ENCODE measurements around the gene GTF3C6. TPM values are rescaled to one million over a fixed set of nuclear protein-coding genes. Genes with fewer than 3 reads are reported as not detected.

Gene GTF3C6
- total and polyA plus RNA-seq, 10 of the 15 experiments (the other 5 are each of a cell fraction or from before 2014, with no cell fraction given), result 42.8 to 261 (median 116) TPM

DNA sequence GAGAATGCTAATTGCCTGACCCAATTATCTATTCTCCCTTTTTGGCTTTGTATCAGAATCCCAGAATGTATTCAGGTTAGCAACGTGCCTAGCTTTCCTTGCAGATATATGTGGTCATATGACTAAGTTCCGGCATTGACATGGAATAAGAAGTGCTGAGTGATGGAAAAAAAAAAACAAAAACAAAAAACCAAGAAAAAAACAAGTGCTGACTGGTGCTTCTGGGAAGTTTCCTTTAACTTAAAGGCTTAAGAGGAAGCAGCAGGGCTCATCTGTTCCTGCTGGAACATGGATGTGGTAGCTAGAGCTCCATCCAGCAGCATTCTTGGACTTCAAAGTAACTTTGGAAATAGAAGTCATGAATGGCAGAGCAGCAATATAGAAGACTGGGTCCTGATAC, 13.0 kb downstream of the GTF3C6 start:
- no TSS peak for BruUV-seq (replicated peaks)
- TF ChIP-seq GATAD2B (conservative IDR thresholded peaks at IDR 0.05; ENCODE audit: low read depth) (no peak), RAD51 (IDR thresholded peaks at IDR 0.05) (no peak), SMAD5 (IDR thresholded peaks at IDR 0.05; ENCODE audit: low read depth) (no peak), FOXK2 (IDR thresholded peaks at IDR 0.05) (no peak), TCF12 (IDR thresholded peaks at IDR 0.05; ENCODE audit: low read depth, low read length) (no peak), ATF7 (IDR thresholded peaks at IDR 0.05; ENCODE audit: low read depth) (no peak), STAT3 (IDR thresholded peaks at IDR 0.05; ENCODE audit: low read depth, low read length) (no peak), MTA3 (IDR thresholded peaks at IDR 0.05; ENCODE audit: borderline replicate concordance, low read length) (no peak), TARDBP (IDR thresholded peaks at IDR 0.05; ENCODE audit: borderline replicate concordance) (no peak), ZSCAN29 (IDR thresholded peaks at IDR 0.05) (no peak), NFYA (IDR thresholded peaks at IDR 0.05; ENCODE audit: borderline replicate concordance, low read depth, low read length) (no peak), ZNF274 (IDR thresholded peaks at IDR 0.05; ENCODE audit: insufficient read depth, insufficient read length) (no peak), KAT2A (conservative IDR thresholded peaks at IDR 0.05; ENCODE audit: control insufficient read depth, low read depth, low read length) (no peak), MEF2B (IDR thresholded peaks at IDR 0.05; ENCODE audit: partially characterized antibody, poor library complexity, severe bottlenecking) (no peak), ZNF622 (IDR thresholded peaks at IDR 0.05) (no peak), RELA (IDR thresholded peaks at IDR 0.05; ENCODE audit: borderline replicate concordance, partially characterized antibody) (no peak)
- TF ChIP-seq, protein P1, sequence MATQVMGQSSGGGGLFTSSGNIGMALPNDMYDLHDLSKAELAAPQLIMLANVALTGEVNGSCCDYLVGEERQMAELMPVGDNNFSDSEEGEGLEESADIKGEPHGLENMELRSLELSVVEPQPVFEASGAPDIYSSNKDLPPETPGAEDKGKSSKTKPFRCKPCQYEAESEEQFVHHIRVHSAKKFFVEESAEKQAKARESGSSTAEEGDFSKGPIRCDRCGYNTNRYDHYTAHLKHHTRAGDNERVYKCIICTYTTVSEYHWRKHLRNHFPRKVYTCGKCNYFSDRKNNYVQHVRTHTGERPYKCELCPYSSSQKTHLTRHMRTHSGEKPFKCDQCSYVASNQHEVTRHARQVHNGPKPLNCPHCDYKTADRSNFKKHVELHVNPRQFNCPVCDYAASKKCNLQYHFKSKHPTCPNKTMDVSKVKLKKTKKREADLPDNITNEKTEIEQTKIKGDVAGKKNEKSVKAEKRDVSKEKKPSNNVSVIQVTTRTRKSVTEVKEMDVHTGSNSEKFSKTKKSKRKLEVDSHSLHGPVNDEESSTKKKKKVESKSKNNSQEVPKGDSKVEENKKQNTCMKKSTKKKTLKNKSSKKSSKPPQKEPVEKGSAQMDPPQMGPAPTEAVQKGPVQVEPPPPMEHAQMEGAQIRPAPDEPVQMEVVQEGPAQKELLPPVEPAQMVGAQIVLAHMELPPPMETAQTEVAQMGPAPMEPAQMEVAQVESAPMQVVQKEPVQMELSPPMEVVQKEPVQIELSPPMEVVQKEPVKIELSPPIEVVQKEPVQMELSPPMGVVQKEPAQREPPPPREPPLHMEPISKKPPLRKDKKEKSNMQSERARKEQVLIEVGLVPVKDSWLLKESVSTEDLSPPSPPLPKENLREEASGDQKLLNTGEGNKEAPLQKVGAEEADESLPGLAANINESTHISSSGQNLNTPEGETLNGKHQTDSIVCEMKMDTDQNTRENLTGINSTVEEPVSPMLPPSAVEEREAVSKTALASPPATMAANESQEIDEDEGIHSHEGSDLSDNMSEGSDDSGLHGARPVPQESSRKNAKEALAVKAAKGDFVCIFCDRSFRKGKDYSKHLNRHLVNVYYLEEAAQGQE (IDR thresholded peaks at IDR 0.05; ENCODE audit: low read depth, low read length), result no peak
- TF ChIP-seq, protein P2, sequence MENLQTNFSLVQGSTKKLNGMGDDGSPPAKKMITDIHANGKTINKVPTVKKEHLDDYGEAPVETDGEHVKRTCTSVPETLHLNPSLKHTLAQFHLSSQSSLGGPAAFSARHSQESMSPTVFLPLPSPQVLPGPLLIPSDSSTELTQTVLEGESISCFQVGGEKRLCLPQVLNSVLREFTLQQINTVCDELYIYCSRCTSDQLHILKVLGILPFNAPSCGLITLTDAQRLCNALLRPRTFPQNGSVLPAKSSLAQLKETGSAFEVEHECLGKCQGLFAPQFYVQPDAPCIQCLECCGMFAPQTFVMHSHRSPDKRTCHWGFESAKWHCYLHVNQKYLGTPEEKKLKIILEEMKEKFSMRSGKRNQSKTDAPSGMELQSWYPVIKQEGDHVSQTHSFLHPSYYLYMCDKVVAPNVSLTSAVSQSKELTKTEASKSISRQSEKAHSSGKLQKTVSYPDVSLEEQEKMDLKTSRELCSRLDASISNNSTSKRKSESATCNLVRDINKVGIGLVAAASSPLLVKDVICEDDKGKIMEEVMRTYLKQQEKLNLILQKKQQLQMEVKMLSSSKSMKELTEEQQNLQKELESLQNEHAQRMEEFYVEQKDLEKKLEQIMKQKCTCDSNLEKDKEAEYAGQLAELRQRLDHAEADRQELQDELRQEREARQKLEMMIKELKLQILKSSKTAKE (IDR thresholded peaks at IDR 0.05; ENCODE audit: low read depth, poor library complexity, severe bottlenecking), result no peak
- no peaks in the 10 kb centered on the region for H3K79me2 ChIP-seq (ENCODE audit: control insufficient read depth, insufficient read depth, low read length)
- ChIA-PET CTCF (interaction anchor here (1.6 to 1.7 kb wide), 3 partner anchors 11 to 288 kb away, joined by 4 to 9 read pairs (median 5); no protein-coding TSS in a partner anchor), RAD21 (ENCODE audit: unreplicated experiment) (interaction anchor here (1.0 kb wide), 1 partner anchor 13 kb away, joined by 3 read pairs; the partner anchor contains the start of gene GTF3C6), SMC1A (ENCODE audit: uncharacterized antibody, unreplicated experiment) (interaction anchor here (0.8 to 1.0 kb wide), 2 partner anchors 9 to 444 kb away, joined by 3 read pairs; no protein-coding TSS in a partner anchor), POLR2A (interaction anchor here (0.6 kb wide), 1 partner anchor 23 kb away, joined by 3 read pairs; no protein-coding TSS in a partner anchor)
- DNase-seq (ENCODE audit: low read depth, low spot score) (no peak), ATAC-seq (no peak), FAIRE-seq (no peak)
- H3K4me1 ChIP-seq (ENCODE audit: control insufficient read depth, insufficient read depth, low read length), result no peaks in the 10 kb centered on the region
- H3K36me3 ChIP-seq (ENCODE audit: control insufficient read depth in 2 of 2, insufficient read depth in 2 of 2, low read length in 1 of 2), result peaks cover 1 to 2% of the 10 kb centered on the region in 2 experiments; a peak in 3 of 4 replicates
- H3K9me3 ChIP-seq (replicated peaks; ENCODE audit: control insufficient read depth, insufficient read depth, low read length), result no peaks in the 10 kb centered on the region
- no peaks in the 10 kb centered on the region for H3K27me3 ChIP-seq (replicated peaks in 1 of 2; ENCODE audit: control insufficient read depth in 2 of 2, insufficient read depth in 2 of 2, low read length in 1 of 2)
- intact Hi-C loops (cut with micrococcal nuclease; ENCODE audit: unreplicated experiment), result no loop called here
- H3K4me2 ChIP-seq (ENCODE audit: control insufficient read depth, insufficient read depth), result no peak overlapping the region
- no peak overlapping the region for H3K4me3 ChIP-seq
- H3K27ac ChIP-seq (ENCODE audit: control insufficient read depth, insufficient read depth), result no peak overlapping the region
- H2AFZ ChIP-seq (ENCODE audit: control insufficient read depth, low read depth, low read length), result no peak overlapping the region
- no peak overlapping the region for H3K9ac ChIP-seq (ENCODE audit: control insufficient read depth, insufficient read depth, low read length)
- in situ Hi-C loops (cut with MboI), result no loop called here
- 71% methylated on average over 2 of the region's 2 CpGs for WGBS (ENCODE audit: insufficient coverage, insufficient replicate concordance, low lambda C conversion rate, missing lambda C conversion rate)
- H4K20me1 ChIP-seq (ENCODE audit: control insufficient read depth, insufficient read depth), result no peaks in the 10 kb centered on the region

Measured in GM12878 (cell line).